Smooth muscle cell (in vitro differentiated cells): ENCODE data around the gene ZDHHC14. TPM values are rescaled to one million over a fixed set of nuclear protein-coding genes. Genes with fewer than 3 reads are reported as not detected.

Experiments used
- DNase-seq: peaks from one replicate; lab custom pipeline; 2025; ENCODE audit not compliant: unreplicated experiment; lab: John Stamatoyannopoulos, UW
- H2AFZ ChIP-seq: fragments of 200-600 bp; sonication (generic); 2 replicates; pipeline ENCODE4 v1.6.0; 2016; ENCODE audit warnings: antibody characterized with exemption, low read depth, mild to moderate bottlenecking
- H3F3A ChIP-seq: fragments of 200-600 bp; sonication (generic); 2 replicates; pipeline ENCODE4 v1.6.0; 2017; ENCODE audit warnings: antibody characterized with exemption, low read depth
- H3K27ac ChIP-seq: fragments of 200-600 bp; sonication (generic); 2 replicates; pipeline ENCODE4 v1.5.1; 2016; ENCODE audit warnings: low read depth, mild to moderate bottlenecking
- H3K27me3 ChIP-seq: fragments of 200-600 bp; sonication (generic); 2 replicates; pipeline ENCODE4 v1.6.1; 2016; ENCODE audit warnings: low read depth, mild to moderate bottlenecking
- H3K36me3 ChIP-seq: fragments of 200-600 bp; sonication (generic); 2 replicates; pipeline ENCODE4 v1.5.1; 2016; ENCODE audit warnings: low read depth
- H3K4me1 ChIP-seq: fragments of 200-600 bp; sonication (generic); 2 replicates; pipeline ENCODE4 v1.5.1; 2016; ENCODE audit warnings: low read depth
- H3K4me2 ChIP-seq: fragments of 200-600 bp; sonication (generic); 2 replicates; pipeline ENCODE4 v1.6.0; 2016; ENCODE audit warnings: mild to moderate bottlenecking
- H3K4me3 ChIP-seq: fragments of 200-600 bp; sonication (generic); 2 replicates; pipeline ENCODE4 v1.5.1; 2016; ENCODE audit warnings: mild to moderate bottlenecking
- H3K79me2 ChIP-seq: fragments of 200-600 bp; sonication (generic); 2 replicates; pipeline ENCODE4 v1.6.0; 2016; ENCODE audit warnings: low read depth, mild to moderate bottlenecking
- H3K9ac ChIP-seq: fragments of 200-600 bp; sonication (generic); 2 replicates; pipeline ENCODE4 v1.6.0; 2016; ENCODE audit warnings: low read depth
- H3K9me3 ChIP-seq: fragments of 200-600 bp; sonication (generic); replicated peaks from 2 replicates; pipeline ENCODE4 v1.5.1; 2016; ENCODE audit warnings: low read depth
- H4K20me1 ChIP-seq: fragments of 200-600 bp; sonication (generic); 2 replicates; pipeline ENCODE4 v1.6.0; 2016; ENCODE audit warnings: low read depth
- CTCF ChIP-seq: fragments of 200-600 bp; sonication (generic); IDR thresholded peaks from 2 replicates; pipeline ENCODE4 v1.5.1; 2017; ENCODE audit warnings: borderline replicate concordance, mild to moderate bottlenecking, antibody characterized with exemption; ENCODE audit not compliant: insufficient read depth, poor library complexity, severe bottlenecking
- WGBS: methylation state at CpG from one replicate; pipeline ENCODE4 v1.1.7; 2016; ENCODE audit warnings: low lambda C conversion rate; 5-methylcytosine and 5-hydroxymethylcytosine counted together
- polyA plus RNA-seq: library from polyadenylated mRNA; unstranded; fragments of >200 nt; fragmentation: Nextera tagmentation; extraction: Ambion mirVana; gene quantifications from 2 replicates; pipeline ENCODE4 v1.2.1, GENCODE V29; 2016
- total RNA-seq: library from RNA; depleted of rRNA; stranded (reverse); fragments of >200 nt; gene quantifications from 2 replicates; pipeline ENCODE4 v1.2.3, GENCODE V29; 2014

Gene ZDHHC14
- total and polyA plus RNA-seq, 2 experiments from 2014 or later = 1.3 to 1.6 TPM

GRCh38 chr6:157608221-157609075, 227.5 kb downstream of the ZDHHC14 start:
- DNase-seq = no peak
- Histone ChIP-seq H3K4me2 (no peak overlapping the region), H4K20me1 (no peaks in the 10 kb centered on the region), H3K27me3 (no peaks in the 10 kb centered on the region), H3F3A (no peaks in the 10 kb centered on the region), H3K9me3 (no peaks in the 10 kb centered on the region), H3K27ac (no peak overlapping the region), H3K4me1 (peaks cover 6% of the 10 kb centered on the region), H3K36me3 (no peaks in the 10 kb centered on the region), H3K4me3 (no peak overlapping the region), H3K79me2 (no peaks in the 10 kb centered on the region), H2AFZ (no peak overlapping the region), H3K9ac (no peak overlapping the region)
- 86% methylated on average over 16 of the region's 16 CpGs for WGBS
- TF ChIP-seq CTCF = no peak

- H3K36me3 ChIP-seq = no peaks in the 10 kb centered on the region
- no peaks in the 10 kb centered on the region for H3K79me2 ChIP-seq
- no peak overlapping the region for H3K27ac ChIP-seq
- DNase-seq = no peak
- no peak overlapping the region for H3K4me2 ChIP-seq
- peaks cover 6% of the 10 kb centered on the region for H3K4me1 ChIP-seq
- no peaks in the 10 kb centered on the region for H4K20me1 ChIP-seq
- no peak overlapping the region for H3K4me3 ChIP-seq
- H3F3A ChIP-seq = no peaks in the 10 kb centered on the region
- 100% methylated on average over 6 of the region's 6 CpGs for WGBS
- TF ChIP-seq CTCF = no peak
- no peak overlapping the region for H2AFZ ChIP-seq
- H3K9ac ChIP-seq = no peak overlapping the region
- H3K27me3 ChIP-seq = no peaks in the 10 kb centered on the region
- no peaks in the 10 kb centered on the region for H3K9me3 ChIP-seq
Observed at GRCh38 chr6:157609117-157609516, 228.1 kb downstream of the ZDHHC14 start.

- Histone ChIP-seq H3K4me3 (no peak overlapping the region), H3K9me3 (no peaks in the 10 kb centered on the region), H4K20me1 (no peaks in the 10 kb centered on the region), H3F3A (peaks cover 4% of the 10 kb centered on the region), H3K4me2 (no peak overlapping the region), H3K27ac (no peak overlapping the region), H2AFZ (no peak overlapping the region), H3K27me3 (no peaks in the 10 kb centered on the region), H3K4me1 (peaks cover 6% of the 10 kb centered on the region), H3K9ac (no peak overlapping the region), H3K79me2 (no peaks in the 10 kb centered on the region), H3K36me3 (no peaks in the 10 kb centered on the region)
- WGBS = 95% methylated on average over 3 of the region's 3 CpGs
- no peak for TF ChIP-seq CTCF
- DNase-seq = no peak
Observed at GRCh38 chr6:157609556-157609955, 228.6 kb downstream of the ZDHHC14 start.

- H3K4me2 ChIP-seq = no peak overlapping the region
- peaks cover 9% of the 10 kb centered on the region for H3F3A ChIP-seq
- H2AFZ ChIP-seq = no peak overlapping the region
- H3K4me3 ChIP-seq = no peak overlapping the region
- H4K20me1 ChIP-seq = no peaks in the 10 kb centered on the region
- DNase-seq = no peak
- H3K9ac ChIP-seq = no peak overlapping the region
- no peak overlapping the region for H3K27ac ChIP-seq
- H3K36me3 ChIP-seq = no peaks in the 10 kb centered on the region
- no peaks in the 10 kb centered on the region for H3K27me3 ChIP-seq
- H3K4me1 ChIP-seq = peaks cover 6% of the 10 kb centered on the region
- H3K79me2 ChIP-seq = no peaks in the 10 kb centered on the region
- WGBS = 84% methylated on average over 9 of the region's 9 CpGs
- TF ChIP-seq CTCF = no peak
- no peaks in the 10 kb centered on the region for H3K9me3 ChIP-seq
Observed at GRCh38 chr6:157610451-157610999, 229.5 kb downstream of the ZDHHC14 start.
